GM23338 (cell line): ENCODE results near the gene UBE2D4. TPM values are rescaled to one million over a fixed set of nuclear protein-coding genes. Genes with fewer than 3 reads are reported as not detected.

Source experiments
- ATAC-seq: fragments of 200-7000 bp; cut with Tn5 transposase; 3 replicates; pipeline ENCODE4 v1.9.1; 2020
- DNase-seq: peaks from one replicate; pipeline ENCODE4 v3.0.0-alpha.2; 2015; ENCODE audit warnings: low spot score
- H2AFZ ChIP-seq: fragments of 200-600 bp; sonication (generic); 2 replicates; pipeline ENCODE4 v1.8.0; 2016; ENCODE audit warnings: antibody characterized with exemption, mild to moderate bottlenecking, moderate library complexity
- H3F3A ChIP-seq: fragments of 200-600 bp; sonication (generic); replicated peaks from 2 replicates; pipeline ENCODE4 v1.8.0; 2017; ENCODE audit warnings: antibody characterized with exemption, mixed run types, low read depth
- H3K27ac ChIP-seq: fragments of 200-600 bp; sonication (generic); 2 replicates; pipeline ENCODE4 v1.6.1; 2016; ENCODE audit warnings: low read depth
- H3K27me3 ChIP-seq: fragments of 200-600 bp; sonication (generic); 2 replicates; pipeline ENCODE4 v1.8.0; 2016; ENCODE audit warnings: mild to moderate bottlenecking, mixed run types, moderate library complexity; ENCODE audit not compliant: insufficient read depth
- H3K36me3 ChIP-seq: fragments of 200-600 bp; sonication (generic); 2 replicates; pipeline ENCODE4 v1.8.0; 2016; ENCODE audit warnings: mild to moderate bottlenecking; ENCODE audit not compliant: insufficient read depth
- H3K4me1 ChIP-seq: fragments of 200-600 bp; sonication (generic); 2 replicates; pipeline ENCODE4 v1.8.0; 2016; ENCODE audit warnings: mild to moderate bottlenecking, moderate library complexity; ENCODE audit not compliant: insufficient read depth
- H3K4me2 ChIP-seq: fragments of 200-600 bp; sonication (generic); 2 replicates; pipeline ENCODE4 v1.7.1; 2017; ENCODE audit warnings: mixed run types
- H3K4me3 ChIP-seq: fragments of 200-600 bp; sonication (generic); 2 replicates; pipeline ENCODE4 v1.6.1; 2016; ENCODE audit warnings: mixed run types
- H3K79me2 ChIP-seq: fragments of 200-600 bp; sonication (generic); replicated peaks from 2 replicates; pipeline ENCODE4 v1.8.0; 2017; ENCODE audit warnings: mild to moderate bottlenecking; ENCODE audit not compliant: insufficient read depth
- H3K9me2 ChIP-seq: fragments of 200-600 bp; sonication (generic); 2 replicates; pipeline ENCODE4 v1.8.0; 2017; ENCODE audit not compliant: insufficient read depth
- H4K20me1 ChIP-seq: fragments of 200-600 bp; sonication (generic); replicated peaks from 2 replicates; pipeline ENCODE4 v1.8.0; 2017; ENCODE audit warnings: mild to moderate bottlenecking; ENCODE audit not compliant: insufficient read depth
- H3K27ac Mint-ChIP-seq: 2 replicates; pipeline ENCODE4 v1.8.0; 2020; ENCODE audit warnings: inconsistent platforms, mild to moderate bottlenecking, moderate library complexity, mixed read lengths
- H3K27me3 Mint-ChIP-seq: 3 replicates; pipeline ENCODE4 v1.8.0; 2022; ENCODE audit warnings: low read depth, mild to moderate bottlenecking, moderate library complexity, mixed read lengths, inconsistent platforms; ENCODE audit not compliant: insufficient read depth, poor library complexity
- H3K36me3 Mint-ChIP-seq: 3 replicates; pipeline ENCODE4 v1.8.0; 2021; ENCODE audit warnings: low read depth, mild to moderate bottlenecking, inconsistent platforms, moderate library complexity, mixed read lengths
- H3K4me1 Mint-ChIP-seq: 3 replicates; pipeline ENCODE4 v1.8.0; 2020; ENCODE audit warnings: mild to moderate bottlenecking, inconsistent platforms, mixed read lengths
- H3K4me3 Mint-ChIP-seq: 3 replicates; pipeline ENCODE4 v1.8.0; 2021; ENCODE audit warnings: moderate library complexity, mild to moderate bottlenecking, inconsistent platforms, mixed read lengths
- H3K9me3 Mint-ChIP-seq: 3 replicates; pipeline ENCODE4 v1.8.0; 2020; ENCODE audit warnings: moderate library complexity, mild to moderate bottlenecking, inconsistent platforms, mixed read lengths
- CREB1 ChIP-seq: fragments of 250-450 bp; sonication (Bioruptor Pico); IDR thresholded peaks from 2 replicates; pipeline ENCODE4 v1.5.0; 2020; ENCODE audit warnings: low read depth, mild to moderate bottlenecking, moderate library complexity
- EZH2 ChIP-seq: fragments of 200-600 bp; sonication (generic); IDR thresholded peaks from one replicate; pipeline ENCODE4 v1.8.0; 2017; ENCODE audit warnings: antibody characterized with exemption, mild to moderate bottlenecking, low read depth; ENCODE audit not compliant: unreplicated experiment
- EZH2phosphoT487 ChIP-seq: fragments of 200-600 bp; sonication (generic); IDR thresholded peaks from one replicate; pipeline ENCODE4 v1.8.1; 2018; ENCODE audit warnings: antibody characterized with exemption; ENCODE audit not compliant: unreplicated experiment
- JUNB ChIP-seq: IDR thresholded peaks from one replicate; pipeline ENCODE4 v1.6.1; 2016; ENCODE audit warnings: antibody characterized with exemption; ENCODE audit not compliant: unreplicated experiment
- NANOG ChIP-seq: IDR thresholded peaks from 2 replicates; pipeline ENCODE4 v1.6.1; 2016; ENCODE audit warnings: antibody characterized with exemption, borderline replicate concordance
- POLR2AphosphoS5 ChIP-seq: IDR thresholded peaks from 2 replicates; pipeline ENCODE4 v1.6.1; 2016; ENCODE audit warnings: antibody characterized with exemption, low read depth
- STAT1 ChIP-seq: IDR thresholded peaks from one replicate; pipeline ENCODE4 v1.6.1; 2016; ENCODE audit warnings: antibody characterized with exemption; ENCODE audit not compliant: unreplicated experiment
- ZNF114 ChIP-seq: fragments of 250-450 bp; sonication (Bioruptor Pico); IDR thresholded peaks from 2 replicates; pipeline ENCODE4 v1.5.0; 2020; ENCODE audit warnings: mild to moderate bottlenecking, moderate library complexity
- ZNF331 ChIP-seq: fragments of 250-450 bp; sonication (Bioruptor Pico); IDR thresholded peaks from 2 replicates; pipeline ENCODE4 v1.5.0; 2020; ENCODE audit warnings: low read depth, mild to moderate bottlenecking, moderate library complexity
- polyA plus RNA-seq: library from polyadenylated mRNA; unstranded; fragments of >200 nt; fragmentation: Nextera tagmentation; extraction: Ambion mirVana; gene quantifications from 2 replicates; pipeline ENCODE4 v1.2.1, GENCODE V29; 2016
- total RNA-seq: library from RNA; depleted of rRNA; stranded (reverse); fragments of >200 nt; shearing (Covaris generic); gene quantifications from 2 replicates; pipeline ENCODE4 v1.2.3, GENCODE V29; 2014
- TF ChIP-seq, protein P1 (sequence below): IDR thresholded peaks from one replicate; pipeline ENCODE4 v1.6.1; 2018; ENCODE audit warnings: antibody characterized with exemption; ENCODE audit not compliant: unreplicated experiment
- TF ChIP-seq, protein P2 (sequence below): fragments of 250-450 bp; sonication (Bioruptor Pico); IDR thresholded peaks from 2 replicates; pipeline ENCODE4 v1.5.0; 2020; ENCODE audit warnings: mild to moderate bottlenecking, moderate library complexity
- TF ChIP-seq, protein P3 (sequence below): IDR thresholded peaks from 2 replicates; pipeline ENCODE4 v1.6.1; 2016; ENCODE audit warnings: antibody characterized with exemption
- TF ChIP-seq, protein P4 (sequence below), 2 experiments: fragments of 200-600 bp in 1 of 2; sonication (generic) in 1 of 2; conservative IDR thresholded peaks; 2 replicates each; pipeline versions ENCODE4 v1.5.1 to v1.6.1; 2016 to 2017; ENCODE audit warnings: antibody characterized with exemption in 2 of 2, low read depth in 2 of 2, mild to moderate bottlenecking in 2 of 2, moderate library complexity in 1 of 2

The UBE2D4 gene
- total and polyA plus RNA-seq, 2 experiments from 2014 or later, result 5.8 to 8.4 TPM

DNA sequence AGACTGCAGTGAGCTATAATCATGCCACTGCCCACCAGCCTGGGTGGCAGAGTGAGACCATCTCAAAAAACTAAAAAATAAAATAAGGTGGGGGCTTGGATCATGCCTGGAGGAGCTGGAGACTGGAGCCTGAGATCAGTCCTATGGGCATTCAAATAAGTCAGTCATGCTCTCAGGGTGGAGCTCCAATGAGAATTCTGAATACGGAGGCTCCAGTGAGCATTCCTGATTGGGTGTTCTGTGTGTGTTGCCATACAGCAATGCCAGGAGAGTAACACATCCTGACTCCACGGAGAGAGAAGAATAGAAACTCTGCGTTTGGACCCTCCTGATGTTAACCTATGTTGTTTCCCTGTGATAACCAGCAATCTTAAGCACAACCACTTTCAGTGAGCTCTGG lies 16.0 kb downstream of the UBE2D4 start:
- no peak overlapping the region for H3K4me2 ChIP-seq
- no peak overlapping the region for H3K27ac Mint-ChIP-seq

More for the DNA sequence above, 16.0 kb downstream of the UBE2D4 start:
- Histone ChIP-seq H3K4me1 (no peaks in the 10 kb centered on the region), H3K9me2 (no peaks in the 10 kb centered on the region), H3K79me2 (no peaks in the 10 kb centered on the region), H2AFZ (no peak overlapping the region), H3F3A (no peaks in the 10 kb centered on the region), H3K36me3 (no peaks in the 10 kb centered on the region), H3K27ac (no peak overlapping the region), H3K27me3 (no peaks in the 10 kb centered on the region), H4K20me1 (no peaks in the 10 kb centered on the region), H3K4me3 (no peak overlapping the region)
- Mint-ChIP-seq H3K4me3 (no peak overlapping the region), H3K36me3 (no peaks in the 10 kb centered on the region), H3K9me3 (no peaks in the 10 kb centered on the region), H3K27me3 (peaks cover 2% of the 10 kb centered on the region), H3K4me1 (peaks cover 4% of the 10 kb centered on the region)
- DNase-seq (no peak), ATAC-seq (no peak)
- TF ChIP-seq CREB1 (CRISPR knock-in tag), result no peak
- no peak for TF ChIP-seq POLR2AphosphoS5
- no peak for TF ChIP-seq JUNB
- TF ChIP-seq, protein P1, sequence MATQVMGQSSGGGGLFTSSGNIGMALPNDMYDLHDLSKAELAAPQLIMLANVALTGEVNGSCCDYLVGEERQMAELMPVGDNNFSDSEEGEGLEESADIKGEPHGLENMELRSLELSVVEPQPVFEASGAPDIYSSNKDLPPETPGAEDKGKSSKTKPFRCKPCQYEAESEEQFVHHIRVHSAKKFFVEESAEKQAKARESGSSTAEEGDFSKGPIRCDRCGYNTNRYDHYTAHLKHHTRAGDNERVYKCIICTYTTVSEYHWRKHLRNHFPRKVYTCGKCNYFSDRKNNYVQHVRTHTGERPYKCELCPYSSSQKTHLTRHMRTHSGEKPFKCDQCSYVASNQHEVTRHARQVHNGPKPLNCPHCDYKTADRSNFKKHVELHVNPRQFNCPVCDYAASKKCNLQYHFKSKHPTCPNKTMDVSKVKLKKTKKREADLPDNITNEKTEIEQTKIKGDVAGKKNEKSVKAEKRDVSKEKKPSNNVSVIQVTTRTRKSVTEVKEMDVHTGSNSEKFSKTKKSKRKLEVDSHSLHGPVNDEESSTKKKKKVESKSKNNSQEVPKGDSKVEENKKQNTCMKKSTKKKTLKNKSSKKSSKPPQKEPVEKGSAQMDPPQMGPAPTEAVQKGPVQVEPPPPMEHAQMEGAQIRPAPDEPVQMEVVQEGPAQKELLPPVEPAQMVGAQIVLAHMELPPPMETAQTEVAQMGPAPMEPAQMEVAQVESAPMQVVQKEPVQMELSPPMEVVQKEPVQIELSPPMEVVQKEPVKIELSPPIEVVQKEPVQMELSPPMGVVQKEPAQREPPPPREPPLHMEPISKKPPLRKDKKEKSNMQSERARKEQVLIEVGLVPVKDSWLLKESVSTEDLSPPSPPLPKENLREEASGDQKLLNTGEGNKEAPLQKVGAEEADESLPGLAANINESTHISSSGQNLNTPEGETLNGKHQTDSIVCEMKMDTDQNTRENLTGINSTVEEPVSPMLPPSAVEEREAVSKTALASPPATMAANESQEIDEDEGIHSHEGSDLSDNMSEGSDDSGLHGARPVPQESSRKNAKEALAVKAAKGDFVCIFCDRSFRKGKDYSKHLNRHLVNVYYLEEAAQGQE, result no peak
- no peak for TF ChIP-seq ZNF114 (CRISPR knock-in tag)
- TF ChIP-seq, protein P2, sequence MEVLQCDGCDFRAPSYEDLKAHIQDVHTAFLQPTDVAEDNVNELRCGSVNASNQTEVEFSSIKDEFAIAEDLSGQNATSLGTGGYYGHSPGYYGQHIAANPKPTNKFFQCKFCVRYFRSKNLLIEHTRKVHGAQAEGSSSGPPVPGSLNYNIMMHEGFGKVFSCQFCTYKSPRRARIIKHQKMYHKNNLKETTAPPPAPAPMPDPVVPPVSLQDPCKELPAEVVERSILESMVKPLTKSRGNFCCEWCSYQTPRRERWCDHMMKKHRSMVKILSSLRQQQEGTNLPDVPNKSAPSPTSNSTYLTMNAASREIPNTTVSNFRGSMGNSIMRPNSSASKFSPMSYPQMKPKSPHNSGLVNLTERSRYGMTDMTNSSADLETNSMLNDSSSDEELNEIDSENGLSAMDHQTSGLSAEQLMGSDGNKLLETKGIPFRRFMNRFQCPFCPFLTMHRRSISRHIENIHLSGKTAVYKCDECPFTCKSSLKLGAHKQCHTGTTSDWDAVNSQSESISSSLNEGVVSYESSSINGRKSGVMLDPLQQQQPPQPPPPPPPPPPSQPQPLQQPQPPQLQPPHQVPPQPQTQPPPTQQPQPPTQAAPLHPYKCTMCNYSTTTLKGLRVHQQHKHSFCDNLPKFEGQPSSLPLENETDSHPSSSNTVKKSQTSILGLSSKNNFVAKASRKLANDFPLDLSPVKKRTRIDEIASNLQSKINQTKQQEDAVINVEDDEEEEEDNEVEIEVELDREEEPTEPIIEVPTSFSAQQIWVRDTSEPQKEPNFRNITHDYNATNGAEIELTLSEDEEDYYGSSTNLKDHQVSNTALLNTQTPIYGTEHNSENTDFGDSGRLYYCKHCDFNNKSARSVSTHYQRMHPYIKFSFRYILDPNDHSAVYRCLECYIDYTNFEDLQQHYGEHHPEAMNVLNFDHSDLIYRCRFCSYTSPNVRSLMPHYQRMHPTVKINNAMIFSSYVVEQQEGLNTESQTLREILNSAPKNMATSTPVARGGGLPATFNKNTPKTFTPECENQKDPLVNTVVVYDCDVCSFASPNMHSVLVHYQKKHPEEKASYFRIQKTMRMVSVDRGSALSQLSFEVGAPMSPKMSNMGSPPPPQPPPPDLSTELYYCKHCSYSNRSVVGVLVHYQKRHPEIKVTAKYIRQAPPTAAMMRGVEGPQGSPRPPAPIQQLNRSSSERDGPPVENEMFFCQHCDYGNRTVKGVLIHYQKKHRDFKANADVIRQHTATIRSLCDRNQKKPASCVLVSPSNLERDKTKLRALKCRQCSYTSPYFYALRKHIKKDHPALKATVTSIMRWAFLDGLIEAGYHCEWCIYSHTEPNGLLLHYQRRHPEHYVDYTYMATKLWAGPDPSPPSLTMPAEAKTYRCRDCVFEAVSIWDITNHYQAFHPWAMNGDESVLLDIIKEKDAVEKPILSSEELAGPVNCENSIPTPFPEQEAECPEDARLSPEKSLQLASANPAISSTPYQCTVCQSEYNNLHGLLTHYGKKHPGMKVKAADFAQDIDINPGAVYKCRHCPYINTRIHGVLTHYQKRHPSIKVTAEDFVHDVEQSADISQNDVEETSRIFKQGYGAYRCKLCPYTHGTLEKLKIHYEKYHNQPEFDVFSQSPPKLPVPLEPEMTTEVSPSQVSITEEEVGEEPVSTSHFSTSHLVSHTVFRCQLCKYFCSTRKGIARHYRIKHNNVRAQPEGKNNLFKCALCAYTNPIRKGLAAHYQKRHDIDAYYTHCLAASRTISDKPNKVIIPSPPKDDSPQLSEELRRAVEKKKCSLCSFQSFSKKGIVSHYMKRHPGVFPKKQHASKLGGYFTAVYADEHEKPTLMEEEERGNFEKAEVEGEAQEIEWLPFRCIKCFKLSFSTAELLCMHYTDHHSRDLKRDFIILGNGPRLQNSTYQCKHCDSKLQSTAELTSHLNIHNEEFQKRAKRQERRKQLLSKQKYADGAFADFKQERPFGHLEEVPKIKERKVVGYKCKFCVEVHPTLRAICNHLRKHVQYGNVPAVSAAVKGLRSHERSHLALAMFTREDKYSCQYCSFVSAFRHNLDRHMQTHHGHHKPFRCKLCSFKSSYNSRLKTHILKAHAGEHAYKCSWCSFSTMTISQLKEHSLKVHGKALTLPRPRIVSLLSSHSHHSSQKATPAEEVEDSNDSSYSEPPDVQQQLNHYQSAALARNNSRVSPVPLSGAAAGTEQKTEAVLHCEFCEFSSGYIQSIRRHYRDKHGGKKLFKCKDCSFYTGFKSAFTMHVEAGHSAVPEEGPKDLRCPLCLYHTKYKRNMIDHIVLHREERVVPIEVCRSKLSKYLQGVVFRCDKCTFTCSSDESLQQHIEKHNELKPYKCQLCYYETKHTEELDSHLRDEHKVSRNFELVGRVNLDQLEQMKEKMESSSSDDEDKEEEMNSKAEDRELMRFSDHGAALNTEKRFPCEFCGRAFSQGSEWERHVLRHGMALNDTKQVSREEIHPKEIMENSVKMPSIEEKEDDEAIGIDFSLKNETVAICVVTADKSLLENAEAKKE, result no peak
- no peak for TF ChIP-seq ZNF331 (CRISPR knock-in tag)
- no peak for TF ChIP-seq NANOG
- no peak for TF ChIP-seq EZH2
- TF ChIP-seq EZH2phosphoT487, result no peak
- TF ChIP-seq, protein P3, sequence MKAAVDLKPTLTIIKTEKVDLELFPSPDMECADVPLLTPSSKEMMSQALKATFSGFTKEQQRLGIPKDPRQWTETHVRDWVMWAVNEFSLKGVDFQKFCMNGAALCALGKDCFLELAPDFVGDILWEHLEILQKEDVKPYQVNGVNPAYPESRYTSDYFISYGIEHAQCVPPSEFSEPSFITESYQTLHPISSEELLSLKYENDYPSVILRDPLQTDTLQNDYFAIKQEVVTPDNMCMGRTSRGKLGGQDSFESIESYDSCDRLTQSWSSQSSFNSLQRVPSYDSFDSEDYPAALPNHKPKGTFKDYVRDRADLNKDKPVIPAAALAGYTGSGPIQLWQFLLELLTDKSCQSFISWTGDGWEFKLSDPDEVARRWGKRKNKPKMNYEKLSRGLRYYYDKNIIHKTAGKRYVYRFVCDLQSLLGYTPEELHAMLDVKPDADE, result no peak
- TF ChIP-seq, protein P4, sequence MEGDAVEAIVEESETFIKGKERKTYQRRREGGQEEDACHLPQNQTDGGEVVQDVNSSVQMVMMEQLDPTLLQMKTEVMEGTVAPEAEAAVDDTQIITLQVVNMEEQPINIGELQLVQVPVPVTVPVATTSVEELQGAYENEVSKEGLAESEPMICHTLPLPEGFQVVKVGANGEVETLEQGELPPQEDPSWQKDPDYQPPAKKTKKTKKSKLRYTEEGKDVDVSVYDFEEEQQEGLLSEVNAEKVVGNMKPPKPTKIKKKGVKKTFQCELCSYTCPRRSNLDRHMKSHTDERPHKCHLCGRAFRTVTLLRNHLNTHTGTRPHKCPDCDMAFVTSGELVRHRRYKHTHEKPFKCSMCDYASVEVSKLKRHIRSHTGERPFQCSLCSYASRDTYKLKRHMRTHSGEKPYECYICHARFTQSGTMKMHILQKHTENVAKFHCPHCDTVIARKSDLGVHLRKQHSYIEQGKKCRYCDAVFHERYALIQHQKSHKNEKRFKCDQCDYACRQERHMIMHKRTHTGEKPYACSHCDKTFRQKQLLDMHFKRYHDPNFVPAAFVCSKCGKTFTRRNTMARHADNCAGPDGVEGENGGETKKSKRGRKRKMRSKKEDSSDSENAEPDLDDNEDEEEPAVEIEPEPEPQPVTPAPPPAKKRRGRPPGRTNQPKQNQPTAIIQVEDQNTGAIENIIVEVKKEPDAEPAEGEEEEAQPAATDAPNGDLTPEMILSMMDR (conservative IDR thresholded peaks at IDR 0.05; ENCODE audit: low read depth in 2 of 2), result no peak
- TF ChIP-seq STAT1, result no peak
